Measurements from ENCODE around the gene TTC12.

GRCh38 chr11:113370634-113371033 is 56.3 kb downstream of the TTC12 start:
- TF ChIP-seq CTCF (IDR thresholded peaks at IDR 0.05) (no peak), POLR2A (IDR thresholded peaks at IDR 0.05) (no peak), EP300 (IDR thresholded peaks at IDR 0.05) (no peak)
